ENCODE data around the gene SLCO2A1. TPM values are rescaled to one million over a fixed set of nuclear protein-coding genes. Genes with fewer than 3 reads are reported as not detected.

Gene SLCO2A1
- total RNA-seq, 1 donor = not detected

GRCh38 chr3:134003066-134003465, 26.7 kb downstream of the SLCO2A1 start:
- H3K9me3 ChIP-seq (ENCODE audit: low read depth, low read length) = no peaks in the 10 kb centered on the region
- no peak overlapping the region for H3K4me3 ChIP-seq (ENCODE audit: low read length)
- H3K4me1 ChIP-seq (ENCODE audit: insufficient read depth, low read length) = no peaks in the 10 kb centered on the region
- H3K27me3 ChIP-seq (ENCODE audit: insufficient read depth, low read length) = no peaks in the 10 kb centered on the region

GRCh38 chr3:134002306-134002705, 27.4 kb downstream of the SLCO2A1 start:
- no peaks in the 10 kb centered on the region for H3K27me3 ChIP-seq (ENCODE audit: insufficient read depth, low read length)
- H3K4me3 ChIP-seq (ENCODE audit: low read length) = no peak overlapping the region
- no peaks in the 10 kb centered on the region for H3K4me1 ChIP-seq (ENCODE audit: insufficient read depth, low read length)
- no peaks in the 10 kb centered on the region for H3K9me3 ChIP-seq (ENCODE audit: low read depth, low read length)

- H3K4me1 ChIP-seq (ENCODE audit: insufficient read depth, low read length) = no peaks in the 10 kb centered on the region
- no peak overlapping the region for H3K4me3 ChIP-seq (ENCODE audit: low read length)
- no peaks in the 10 kb centered on the region for H3K27me3 ChIP-seq (ENCODE audit: insufficient read depth, low read length)
- H3K9me3 ChIP-seq (ENCODE audit: low read depth, low read length) = no peaks in the 10 kb centered on the region
Observed at GRCh38 chr3:134001251-134001650, 28.5 kb downstream of the SLCO2A1 start.

- no peaks in the 10 kb centered on the region for H3K9me3 ChIP-seq (ENCODE audit: low read depth, low read length)
Observed at GRCh38 chr3:133999891-134000685, 29.6 kb downstream of the SLCO2A1 start.

GRCh38 chr3:133998691-133999241, 31.0 kb downstream of the SLCO2A1 start:
- H3K4me1 ChIP-seq (ENCODE audit: insufficient read depth, low read length) = no peaks in the 10 kb centered on the region
- no peaks in the 10 kb centered on the region for H3K27me3 ChIP-seq (ENCODE audit: insufficient read depth, low read length)
- H3K9me3 ChIP-seq (ENCODE audit: low read depth, low read length) = no peaks in the 10 kb centered on the region
- no peak overlapping the region for H3K4me3 ChIP-seq (ENCODE audit: low read length)

More at GRCh38 chr3:133999891-134000685, 29.6 kb downstream of the SLCO2A1 start:
- Histone ChIP-seq H3K27me3 (ENCODE audit: insufficient read depth, low read length) (no peaks in the 10 kb centered on the region), H3K4me3 (ENCODE audit: low read length) (no peak overlapping the region), H3K4me1 (ENCODE audit: insufficient read depth, low read length) (no peaks in the 10 kb centered on the region)

- H3K4me1 ChIP-seq (ENCODE audit: insufficient read depth, low read length) = no peaks in the 10 kb centered on the region
- no peaks in the 10 kb centered on the region for H3K9me3 ChIP-seq (ENCODE audit: low read depth, low read length)
- H3K27me3 ChIP-seq (ENCODE audit: insufficient read depth, low read length) = no peaks in the 10 kb centered on the region
- H3K4me3 ChIP-seq (ENCODE audit: low read length) = no peak overlapping the region
Observed at GRCh38 chr3:133997871-133998635, 31.7 kb downstream of the SLCO2A1 start.

GRCh38 chr3:133996996-133997395, 32.7 kb downstream of the SLCO2A1 start:
- Histone ChIP-seq H3K27me3 (ENCODE audit: insufficient read depth, low read length) (no peaks in the 10 kb centered on the region), H3K4me3 (ENCODE audit: low read length) (no peak overlapping the region), H3K9me3 (ENCODE audit: low read depth, low read length) (no peaks in the 10 kb centered on the region), H3K4me1 (ENCODE audit: insufficient read depth, low read length) (no peaks in the 10 kb centered on the region)

GRCh38 chr3:133996251-133996661, 33.5 kb downstream of the SLCO2A1 start:
- Histone ChIP-seq H3K4me1 (ENCODE audit: insufficient read depth, low read length) (no peaks in the 10 kb centered on the region), H3K4me3 (ENCODE audit: low read length) (no peak overlapping the region), H3K9me3 (ENCODE audit: low read depth, low read length) (no peaks in the 10 kb centered on the region), H3K27me3 (ENCODE audit: insufficient read depth, low read length) (no peaks in the 10 kb centered on the region)

- Histone ChIP-seq H3K4me1 (ENCODE audit: insufficient read depth, low read length) (no peaks in the 10 kb centered on the region), H3K27me3 (ENCODE audit: insufficient read depth, low read length) (no peaks in the 10 kb centered on the region), H3K4me3 (ENCODE audit: low read length) (no peak overlapping the region), H3K9me3 (ENCODE audit: low read depth, low read length) (no peaks in the 10 kb centered on the region)
Observed at GRCh38 chr3:133995264-133995663, 34.5 kb downstream of the SLCO2A1 start.

- Histone ChIP-seq H3K4me3 (ENCODE audit: low read length) (no peak overlapping the region), H3K9me3 (ENCODE audit: low read depth, low read length) (no peaks in the 10 kb centered on the region), H3K4me1 (ENCODE audit: insufficient read depth, low read length) (no peaks in the 10 kb centered on the region)
Observed at GRCh38 chr3:133994166-133994890, 35.4 kb downstream of the SLCO2A1 start.

GRCh38 chr3:133992951-133993620, 36.6 kb downstream of the SLCO2A1 start:
- H3K27me3 ChIP-seq (ENCODE audit: insufficient read depth, low read length) = no peaks in the 10 kb centered on the region
- H3K4me1 ChIP-seq (ENCODE audit: insufficient read depth, low read length) = no peaks in the 10 kb centered on the region
- no peak overlapping the region for H3K4me3 ChIP-seq (ENCODE audit: low read length)
- H3K9me3 ChIP-seq (ENCODE audit: low read depth, low read length) = no peaks in the 10 kb centered on the region

More at GRCh38 chr3:133994166-133994890, 35.4 kb downstream of the SLCO2A1 start:
- H3K27me3 ChIP-seq (ENCODE audit: insufficient read depth, low read length) = no peaks in the 10 kb centered on the region

GRCh38 chr3:133992381-133992780, 37.3 kb downstream of the SLCO2A1 start:
- Histone ChIP-seq H3K4me1 (ENCODE audit: insufficient read depth, low read length) (no peaks in the 10 kb centered on the region), H3K27me3 (ENCODE audit: insufficient read depth, low read length) (no peaks in the 10 kb centered on the region), H3K4me3 (ENCODE audit: low read length) (no peak overlapping the region), H3K9me3 (ENCODE audit: low read depth, low read length) (no peaks in the 10 kb centered on the region)

GRCh38 chr3:133991637-133992036, 38.1 kb downstream of the SLCO2A1 start:
- H3K4me1 ChIP-seq (ENCODE audit: insufficient read depth, low read length) = no peaks in the 10 kb centered on the region
- H3K9me3 ChIP-seq (ENCODE audit: low read depth, low read length) = no peaks in the 10 kb centered on the region
- no peaks in the 10 kb centered on the region for H3K27me3 ChIP-seq (ENCODE audit: insufficient read depth, low read length)
- no peak overlapping the region for H3K4me3 ChIP-seq (ENCODE audit: low read length)

GRCh38 chr3:133991209-133991608, 38.5 kb downstream of the SLCO2A1 start:
- Histone ChIP-seq H3K4me3 (ENCODE audit: low read length) (no peak overlapping the region), H3K9me3 (ENCODE audit: low read depth, low read length) (no peaks in the 10 kb centered on the region), H3K27me3 (ENCODE audit: insufficient read depth, low read length) (no peaks in the 10 kb centered on the region), H3K4me1 (ENCODE audit: insufficient read depth, low read length) (no peaks in the 10 kb centered on the region)
